Type B pancreatic cell (in vitro differentiated cells): Measurements from ENCODE around the gene NRSN2. TPM values are rescaled to one million over a fixed set of nuclear protein-coding genes. Genes with fewer than 3 reads are reported as not detected.

ENCODE experiments used
- DNase-seq: peaks from one replicate; pipeline ENCODE4 v3.0.0; 2021; ENCODE audit warnings: mixed read lengths; ENCODE audit not compliant: unreplicated experiment; ENCODE audit errors: extremely low spot score
- H3K27ac Mint-ChIP-seq: 2 replicates; pipeline ENCODE4 v1.8.0; 2021; ENCODE audit warnings: mild to moderate bottlenecking, mixed read lengths
- H3K27me3 Mint-ChIP-seq: 2 replicates; pipeline ENCODE4 v1.8.0; 2021; ENCODE audit warnings: mixed read lengths
- H3K36me3 Mint-ChIP-seq: 2 replicates; pipeline ENCODE4 v1.8.0; 2021; ENCODE audit warnings: mixed read lengths
- H3K4me1 Mint-ChIP-seq: one replicate; pipeline ENCODE4 v1.8.0; 2021; ENCODE audit warnings: mixed read lengths; ENCODE audit not compliant: unreplicated experiment
- H3K4me3 Mint-ChIP-seq: 2 replicates; pipeline ENCODE4 v1.8.0; 2021; ENCODE audit warnings: mild to moderate bottlenecking, mixed read lengths
- H3K9me3 Mint-ChIP-seq: 2 replicates; pipeline ENCODE4 v1.8.0; 2021; ENCODE audit warnings: mixed read lengths
- total RNA-seq: library from RNA; stranded (reverse); gene quantifications from 2 replicates; pipeline ENCODE4 v1.2.1, GENCODE V29; 2021; ENCODE audit warnings: low replicate concordance
- TF ChIP-seq, protein P1 (sequence below): fragments of 200-600 bp; sonication (generic); conservative IDR thresholded peaks from 2 replicates; pipeline ENCODE4 v1.5.0; 2021; ENCODE audit warnings: antibody characterized with exemption, mild to moderate bottlenecking

Gene NRSN2
- total RNA-seq, 1 donor from 2014 or later: 43.0 TPM

GRCh38 chr20:401682-402495, 55.0 kb downstream of the NRSN2 start:
- H3K27ac Mint-ChIP-seq: peak overlapping the region; percentile 75
- H3K4me1 Mint-ChIP-seq: peaks cover 9% of the 10 kb centered on the region
- H3K9me3 Mint-ChIP-seq: no peaks in the 10 kb centered on the region
- no peak for DNase-seq
- TF ChIP-seq, protein P1, sequence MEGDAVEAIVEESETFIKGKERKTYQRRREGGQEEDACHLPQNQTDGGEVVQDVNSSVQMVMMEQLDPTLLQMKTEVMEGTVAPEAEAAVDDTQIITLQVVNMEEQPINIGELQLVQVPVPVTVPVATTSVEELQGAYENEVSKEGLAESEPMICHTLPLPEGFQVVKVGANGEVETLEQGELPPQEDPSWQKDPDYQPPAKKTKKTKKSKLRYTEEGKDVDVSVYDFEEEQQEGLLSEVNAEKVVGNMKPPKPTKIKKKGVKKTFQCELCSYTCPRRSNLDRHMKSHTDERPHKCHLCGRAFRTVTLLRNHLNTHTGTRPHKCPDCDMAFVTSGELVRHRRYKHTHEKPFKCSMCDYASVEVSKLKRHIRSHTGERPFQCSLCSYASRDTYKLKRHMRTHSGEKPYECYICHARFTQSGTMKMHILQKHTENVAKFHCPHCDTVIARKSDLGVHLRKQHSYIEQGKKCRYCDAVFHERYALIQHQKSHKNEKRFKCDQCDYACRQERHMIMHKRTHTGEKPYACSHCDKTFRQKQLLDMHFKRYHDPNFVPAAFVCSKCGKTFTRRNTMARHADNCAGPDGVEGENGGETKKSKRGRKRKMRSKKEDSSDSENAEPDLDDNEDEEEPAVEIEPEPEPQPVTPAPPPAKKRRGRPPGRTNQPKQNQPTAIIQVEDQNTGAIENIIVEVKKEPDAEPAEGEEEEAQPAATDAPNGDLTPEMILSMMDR: no peak
- peak overlapping the region; percentile 44 for H3K4me3 Mint-ChIP-seq
- no peaks in the 10 kb centered on the region for H3K27me3 Mint-ChIP-seq
- no peaks in the 10 kb centered on the region for H3K36me3 Mint-ChIP-seq

DNA sequence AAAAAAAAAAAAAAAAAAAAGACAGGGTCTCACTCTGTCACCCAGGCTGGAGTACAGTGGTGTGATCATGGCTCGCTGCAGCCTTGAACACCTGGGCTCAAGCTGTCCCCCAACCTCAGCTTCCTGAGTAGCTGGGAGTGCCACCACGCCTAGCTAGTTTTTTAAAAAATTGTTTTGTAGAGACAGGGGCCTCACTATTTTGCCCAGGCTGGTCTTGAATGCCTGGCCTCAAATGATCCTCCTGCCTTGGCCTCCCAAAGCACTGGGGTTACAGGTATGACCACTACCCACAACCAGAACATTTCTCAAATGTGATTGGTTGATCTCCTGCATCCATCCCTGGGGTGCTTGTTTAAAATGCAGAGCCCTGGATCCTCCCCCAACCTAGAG, 55.6 kb downstream of the NRSN2 start:
- no peak overlapping the region for H3K27ac Mint-ChIP-seq
- no peaks in the 10 kb centered on the region for H3K27me3 Mint-ChIP-seq
- H3K4me1 Mint-ChIP-seq: peaks cover 15% of the 10 kb centered on the region
- TF ChIP-seq, protein P1: no peak
- no peak overlapping the region for H3K4me3 Mint-ChIP-seq
- H3K9me3 Mint-ChIP-seq: no peaks in the 10 kb centered on the region
- no peak for DNase-seq
- H3K36me3 Mint-ChIP-seq: no peaks in the 10 kb centered on the region

GRCh38 chr20:402898-403581, 56.1 kb downstream of the NRSN2 start:
- Mint-ChIP-seq H3K27me3 (no peaks in the 10 kb centered on the region), H3K9me3 (no peaks in the 10 kb centered on the region), H3K4me3 (no peak overlapping the region), H3K27ac (peak overlapping the region; percentile 15), H3K36me3 (no peaks in the 10 kb centered on the region), H3K4me1 (peaks cover 15% of the 10 kb centered on the region)
- DNase-seq: no peak
- TF ChIP-seq, protein P1: no peak

GRCh38 chr20:403582-403957, 56.7 kb downstream of the NRSN2 start:
- peaks cover 15% of the 10 kb centered on the region for H3K4me1 Mint-ChIP-seq
- H3K27me3 Mint-ChIP-seq: no peaks in the 10 kb centered on the region
- no peak overlapping the region for H3K27ac Mint-ChIP-seq
- TF ChIP-seq, protein P1: no peak
- no peak for DNase-seq
- no peak overlapping the region for H3K4me3 Mint-ChIP-seq
- H3K36me3 Mint-ChIP-seq: no peaks in the 10 kb centered on the region
- no peaks in the 10 kb centered on the region for H3K9me3 Mint-ChIP-seq

- Mint-ChIP-seq H3K27me3 (no peaks in the 10 kb centered on the region), H3K9me3 (no peaks in the 10 kb centered on the region), H3K4me3 (no peak overlapping the region), H3K27ac (no peak overlapping the region), H3K4me1 (peaks cover 17% of the 10 kb centered on the region), H3K36me3 (no peaks in the 10 kb centered on the region)
- TF ChIP-seq, protein P1: no peak
- no peak for DNase-seq
These were observed 57.2 kb downstream of the NRSN2 start for GRCh38 chr20:404088-404487.

Other genes starting within 250 kb of the NRSN2 start
- gene DEFB126, start 204.5 kb upstream of the NRSN2 start, total RNA-seq: not detected in 2 replicates
- not detected in 2 replicates for gene DEFB127, start 189.7 kb upstream of the NRSN2 start, total RNA-seq
- not detected in 2 replicates for gene DEFB128, start 157.4 kb upstream of the NRSN2 start, total RNA-seq
- not detected in 2 replicates for gene DEFB129, start 119.9 kb upstream of the NRSN2 start, total RNA-seq
- gene DEFB132, start 89.4 kb upstream of the NRSN2 start, total RNA-seq: not detected in 2 replicates
- gene C20orf96, start 56.4 kb upstream of the NRSN2 start, total RNA-seq: 12.6 and 27.0 TPM in 2 replicates
- 28.9 and 40.5 TPM in 2 replicates for gene ZCCHC3, start 49.5 kb upstream of the NRSN2 start, total RNA-seq
- gene SOX12, start 21.6 kb upstream of the NRSN2 start, total RNA-seq: 9.9 and 52.7 TPM in 2 replicates
- gene TRIB3, start 33.6 kb downstream of the NRSN2 start, total RNA-seq: 8.3 and 17.0 TPM in 2 replicates
- gene RBCK1, start 61.2 kb downstream of the NRSN2 start, total RNA-seq: 81.3 and 84.9 TPM in 2 replicates
- gene TBC1D20, start 115.4 kb downstream of the NRSN2 start, total RNA-seq: 31.8 and 33.2 TPM in 2 replicates
- gene CSNK2A1, start 196.7 kb downstream of the NRSN2 start, total RNA-seq: 138 and 151 TPM in 2 replicates